ENCODE data around the gene NTRK2.
A peak's percentile ranks its signal among the peaks of the same experiment; 100 is the strongest.

NTRK2 gene

GRCh38 chr9:84681516-84682285 lies 12.2 kb downstream of the NTRK2 start:
- no peak for DNase-seq (ENCODE audit: low read depth)

DNA sequence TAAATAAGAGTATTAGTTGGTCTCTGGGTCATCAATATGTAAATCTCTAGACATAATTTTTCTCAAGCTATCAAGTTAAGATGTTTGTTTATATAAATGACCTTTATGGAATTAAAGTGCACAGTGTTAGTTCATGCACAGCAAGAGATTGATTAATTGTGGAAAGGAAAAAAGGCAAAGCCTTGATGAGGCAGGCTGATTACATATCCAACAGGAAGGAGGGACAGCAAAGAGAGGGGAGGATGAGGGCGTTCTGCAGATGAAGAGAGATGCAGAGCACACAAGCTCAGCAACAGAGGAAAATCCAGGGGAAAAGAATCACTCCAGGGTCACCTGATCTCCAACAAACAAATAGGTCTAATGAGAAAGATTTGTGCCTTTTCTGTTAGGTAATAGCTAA lies 16.5 kb downstream of the NTRK2 start:
- DNase-seq (ENCODE audit: low read depth) = no peak

GRCh38 chr9:84688956-84689355 lies 19.4 kb downstream of the NTRK2 start:
- DNase-seq (ENCODE audit: low read depth) = no peak

GRCh38 chr9:84691634-84692033 lies 22.1 kb downstream of the NTRK2 start:
- DNase-seq (ENCODE audit: low read depth) = no peak

- no peak for DNase-seq (ENCODE audit: low read depth)
These were observed 24.7 kb downstream of the NTRK2 start for GRCh38 chr9:84694248-84694647.

- DNase-seq (ENCODE audit: low read depth) = no peak
These were observed 27.5 kb downstream of the NTRK2 start for GRCh38 chr9:84697042-84697441.

DNA sequence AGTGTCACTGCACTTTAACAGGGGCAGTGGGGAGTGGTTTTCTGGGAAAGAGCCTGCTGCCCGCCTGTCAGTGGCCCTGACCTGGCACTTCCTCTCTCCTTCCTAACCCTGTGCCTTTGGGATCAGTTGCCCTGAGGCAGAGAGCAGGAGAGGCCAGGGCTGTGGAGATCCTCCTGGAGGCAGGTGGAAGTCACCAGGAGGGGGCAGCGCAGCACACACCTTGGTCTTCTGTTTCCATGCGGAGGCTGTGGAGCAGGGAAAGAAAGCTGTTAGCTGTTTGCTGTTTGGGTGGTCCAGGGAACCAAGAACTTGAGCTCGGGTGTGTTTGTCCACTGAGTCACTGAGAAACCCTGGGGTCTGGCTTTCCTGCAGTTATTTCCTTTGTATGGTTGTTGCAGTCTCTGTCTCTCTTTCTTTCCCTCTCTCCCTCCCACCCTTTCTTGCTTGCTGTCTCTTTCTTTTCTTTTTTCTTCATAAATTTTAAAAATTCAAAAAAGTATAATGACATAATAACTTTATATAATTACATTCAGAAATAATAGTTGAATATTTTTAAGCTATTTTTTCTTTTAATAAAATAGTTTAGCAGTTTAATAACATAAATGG lies 28.1 kb downstream of the NTRK2 start:
- DNase-seq (ENCODE audit: low read depth) = peak; percentile 38

DNA sequence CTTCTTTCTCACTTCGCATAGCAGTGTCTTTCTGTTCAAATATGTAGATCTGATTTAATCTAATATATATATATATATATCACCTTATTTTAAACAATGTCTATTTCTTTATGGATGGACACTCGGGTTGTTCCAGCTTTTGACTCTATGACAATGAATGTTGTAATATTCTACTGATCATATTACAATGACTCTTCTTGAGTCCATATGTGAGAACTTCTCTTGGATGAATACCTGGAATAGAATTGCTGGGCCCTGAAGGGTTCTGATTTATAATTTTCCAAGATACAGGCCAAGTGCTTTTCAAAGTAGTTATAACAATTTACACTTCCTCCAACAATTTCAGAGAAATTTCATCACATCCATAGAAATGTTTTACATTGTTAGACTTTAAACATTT lies 28.8 kb downstream of the NTRK2 start:
- no peak for DNase-seq (ENCODE audit: low read depth)

- DNase-seq (ENCODE audit: low read depth) = no peak
These were observed 30.5 kb downstream of the NTRK2 start for GRCh38 chr9:84699984-84700383.

GRCh38 chr9:84701801-84702200 lies 32.3 kb downstream of the NTRK2 start:
- no peak for DNase-seq (ENCODE audit: low read depth)

GRCh38 chr9:84702471-84702870 lies 32.9 kb downstream of the NTRK2 start:
- no peak for DNase-seq (ENCODE audit: low read depth)

DNA sequence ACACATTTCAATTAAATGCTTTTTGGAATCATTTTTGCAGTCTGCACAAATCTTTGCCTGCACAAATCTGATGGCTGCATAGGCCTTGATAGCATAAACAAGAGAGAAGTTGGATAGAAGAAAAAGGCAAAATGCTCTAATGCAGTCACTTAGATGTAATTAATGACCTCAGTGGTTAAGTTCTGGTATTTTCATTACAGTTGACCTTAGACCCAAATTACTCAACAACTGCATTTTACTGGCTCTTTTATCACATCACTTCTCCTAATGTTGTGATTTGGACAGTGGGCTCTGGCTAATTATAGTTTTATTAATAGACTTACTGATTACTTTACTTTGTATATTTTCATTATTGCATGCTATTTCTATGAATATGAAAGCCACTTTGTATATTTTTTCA lies 34.3 kb downstream of the NTRK2 start:
- DNase-seq (ENCODE audit: low read depth) = no peak

- no peak for DNase-seq (ENCODE audit: low read depth)
These were observed 35.6 kb downstream of the NTRK2 start for GRCh38 chr9:84705128-84705527.

DNA sequence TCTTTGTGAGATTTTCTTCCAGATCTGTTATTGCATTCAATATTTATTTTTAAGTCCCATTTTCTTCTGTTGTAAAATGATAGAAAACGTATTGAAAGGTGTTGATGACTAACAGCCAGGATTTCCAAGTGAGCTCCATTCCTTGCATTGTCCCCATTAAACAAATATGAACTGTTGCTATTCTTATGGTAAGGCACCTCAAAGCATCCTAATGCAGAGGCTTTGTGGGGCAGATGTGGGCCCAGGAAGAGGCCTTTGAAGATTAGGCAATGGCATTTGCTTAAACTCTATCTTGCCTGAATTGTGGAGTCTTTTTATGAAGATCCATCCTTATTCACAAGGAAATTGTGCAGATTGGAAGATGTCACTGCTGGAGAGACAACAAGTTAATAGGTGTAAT lies 38.9 kb downstream of the NTRK2 start:
- no peak for DNase-seq (ENCODE audit: low read depth)

- no peak for DNase-seq (ENCODE audit: low read depth)
These were observed 39.5 kb downstream of the NTRK2 start for GRCh38 chr9:84709056-84709455.

DNA sequence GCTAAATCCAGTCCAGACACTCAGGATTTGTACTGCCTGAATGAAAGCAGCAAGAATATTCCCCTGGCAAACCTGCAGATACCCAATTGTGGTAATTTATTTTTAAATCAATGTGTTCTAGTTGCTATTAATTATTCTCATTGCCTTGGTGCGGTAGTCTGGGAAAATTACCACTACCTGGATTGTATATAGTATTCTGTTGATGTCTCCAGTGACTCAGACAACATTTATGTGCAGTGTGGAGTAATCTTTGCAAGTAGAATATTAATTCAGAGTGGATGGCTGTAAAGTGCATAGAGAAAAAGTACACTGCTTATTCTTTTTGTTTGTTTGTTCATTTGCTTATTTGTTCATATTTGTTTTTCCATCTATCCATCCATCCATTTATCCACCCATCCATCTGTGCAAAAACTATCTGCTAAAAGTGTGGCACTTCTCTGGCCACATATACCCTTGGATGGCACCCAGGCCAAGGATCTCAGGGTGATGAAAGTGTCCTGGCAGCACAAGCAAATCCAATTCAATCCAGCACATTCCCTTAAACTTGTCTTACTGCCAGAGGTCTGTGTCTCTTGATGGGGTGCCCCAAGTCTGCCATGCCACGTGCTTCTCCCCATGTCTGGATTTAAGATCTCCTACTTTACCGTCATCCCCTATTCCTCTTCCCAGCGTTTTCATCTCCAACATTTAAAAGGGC lies 41.3 kb downstream of the NTRK2 start:
- DNase-seq (ENCODE audit: low read depth) = no peak

DNA sequence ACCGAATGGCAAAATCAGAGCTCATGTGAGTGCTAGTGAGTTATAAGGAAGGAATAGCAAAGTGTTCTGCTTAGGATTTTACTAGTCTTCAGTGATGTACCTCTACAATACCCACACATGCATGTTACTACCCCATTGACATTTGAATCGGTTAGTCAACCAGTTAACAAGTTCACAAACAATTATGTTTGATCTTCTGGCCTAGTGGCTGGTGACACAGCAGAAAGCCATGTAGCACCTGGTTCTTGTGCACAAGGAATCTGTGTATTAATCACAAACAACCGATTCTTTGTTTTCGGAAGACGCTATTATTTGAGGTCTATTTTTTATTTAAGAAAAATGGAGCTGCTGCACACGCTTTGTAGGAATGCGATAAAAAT lies 41.9 kb downstream of the NTRK2 start:
- DNase-seq (ENCODE audit: low read depth) = no peak

DNA sequence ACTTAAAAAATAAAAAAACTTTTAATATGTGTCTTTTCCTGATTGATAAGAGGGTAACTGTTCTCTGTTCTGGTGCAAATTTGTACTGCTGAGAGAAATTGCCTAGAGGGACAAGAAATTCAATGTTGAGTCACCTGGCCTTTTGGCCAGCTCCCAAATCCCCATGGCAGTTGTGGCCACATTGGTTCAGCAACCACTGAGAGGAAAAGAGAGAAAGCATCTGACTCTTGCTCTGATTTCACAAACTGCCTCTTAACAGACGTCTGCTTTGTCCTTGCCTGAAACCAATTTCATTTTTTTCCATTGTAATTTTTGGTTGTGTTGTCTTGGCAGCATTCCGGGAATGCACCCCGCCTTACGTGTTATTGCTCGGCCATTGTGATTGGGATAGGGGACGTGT lies 42.4 kb downstream of the NTRK2 start:
- peak; percentile 66 for DNase-seq (ENCODE audit: low read depth)

- DNase-seq (ENCODE audit: low read depth) = no peak
These were observed 46.7 kb downstream of the NTRK2 start for GRCh38 chr9:84716217-84716616.

GRCh38 chr9:84718476-84718875 lies 48.9 kb downstream of the NTRK2 start:
- no peak for DNase-seq (ENCODE audit: low read depth)

- DNase-seq (ENCODE audit: low read depth) = no peak
These were observed 53.0 kb downstream of the NTRK2 start for GRCh38 chr9:84722388-84722989.

- no peak for DNase-seq (ENCODE audit: low read depth)
These were observed 53.9 kb downstream of the NTRK2 start for GRCh38 chr9:84723426-84723825.

DNA sequence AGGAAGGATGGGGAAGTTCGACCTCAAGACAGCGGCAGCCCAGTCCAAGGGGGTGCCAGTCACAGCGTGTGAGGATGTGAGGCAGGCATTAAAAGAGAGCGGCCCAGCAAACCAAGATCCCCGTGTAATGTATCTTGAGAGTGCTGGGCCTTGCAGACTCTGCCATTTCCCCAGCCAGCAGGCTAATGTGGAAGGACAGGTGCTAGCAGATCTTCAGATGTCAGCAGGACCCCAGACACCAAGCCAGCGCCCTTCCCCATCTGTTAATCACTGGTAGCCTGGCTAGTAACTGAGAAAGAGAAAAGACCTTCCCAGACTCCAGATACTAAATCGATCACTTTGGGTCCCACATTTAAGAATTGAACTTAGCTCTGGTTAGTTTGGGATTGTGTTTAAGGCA lies 62.2 kb downstream of the NTRK2 start:
- no peak for DNase-seq (ENCODE audit: low read depth)

Measured in fibroblast of gingiva (primary cell).